GM19351 (cell line): ENCODE results near the gene SIRT3.
A peak's percentile ranks its signal among the peaks of the same experiment; 100 is the strongest.
"Not testable (repeated sequence)": the region's sequence is repeated elsewhere in the genome, so short reads cannot be mapped to it uniquely, and the experiment has no call there.

ENCODE experiments used
- ATAC-seq: cut with Tn5 transposase; IDR thresholded peaks from one replicate; pipeline ENCODE4 v1.9.1; 2021; ENCODE audit warnings: mild to moderate bottlenecking, moderate library complexity; ENCODE audit not compliant: unreplicated experiment

Gene SIRT3

DNA sequence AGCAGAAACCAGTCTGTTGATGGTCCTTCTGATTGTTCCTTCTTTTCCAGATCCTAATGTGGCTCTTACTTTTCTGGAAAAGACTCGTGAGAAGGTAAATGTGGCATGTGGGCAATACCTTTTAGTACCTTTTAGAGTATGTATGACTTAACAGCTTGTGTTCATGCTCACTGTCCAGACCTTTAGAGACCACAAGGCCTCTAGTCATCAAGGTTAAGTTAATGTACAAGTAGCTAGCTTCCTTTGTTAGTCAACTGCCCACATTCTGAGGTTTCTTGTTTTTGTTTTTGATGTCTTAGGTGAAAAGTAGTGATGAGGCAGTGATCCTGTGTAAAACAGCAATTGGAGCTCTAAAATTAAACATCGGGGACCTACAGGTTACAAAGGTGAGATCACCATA is 8.2 kb upstream of the SIRT3 start:
- ATAC-seq: no peak

- no peak for ATAC-seq
Observed at GRCh38 chr11:241634-242033, 5.5 kb upstream of the SIRT3 start.

- ATAC-seq: no peak
Observed at GRCh38 chr11:240315-240714, 4.2 kb upstream of the SIRT3 start.

DNA sequence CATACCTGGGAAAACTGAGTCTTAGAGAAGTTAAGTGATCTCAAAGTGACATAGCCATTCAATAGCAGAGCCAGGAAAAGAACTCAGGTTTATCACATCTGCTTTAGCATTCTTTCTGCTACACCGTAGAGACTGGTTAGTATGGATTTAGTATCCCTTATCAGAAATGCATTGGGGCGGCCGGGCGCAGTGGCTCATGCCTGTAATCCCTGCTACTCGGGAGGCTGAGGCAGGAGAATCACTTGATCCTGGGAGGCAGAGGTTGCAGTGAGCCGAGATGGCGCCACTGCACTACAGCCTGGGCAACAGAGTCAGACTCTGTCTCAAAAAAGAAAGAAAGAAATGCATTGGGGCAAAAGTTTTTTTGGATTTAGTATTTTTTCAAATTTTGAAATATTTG is 2.2 kb upstream of the SIRT3 start:
- not testable (repeated sequence) for ATAC-seq

DNA sequence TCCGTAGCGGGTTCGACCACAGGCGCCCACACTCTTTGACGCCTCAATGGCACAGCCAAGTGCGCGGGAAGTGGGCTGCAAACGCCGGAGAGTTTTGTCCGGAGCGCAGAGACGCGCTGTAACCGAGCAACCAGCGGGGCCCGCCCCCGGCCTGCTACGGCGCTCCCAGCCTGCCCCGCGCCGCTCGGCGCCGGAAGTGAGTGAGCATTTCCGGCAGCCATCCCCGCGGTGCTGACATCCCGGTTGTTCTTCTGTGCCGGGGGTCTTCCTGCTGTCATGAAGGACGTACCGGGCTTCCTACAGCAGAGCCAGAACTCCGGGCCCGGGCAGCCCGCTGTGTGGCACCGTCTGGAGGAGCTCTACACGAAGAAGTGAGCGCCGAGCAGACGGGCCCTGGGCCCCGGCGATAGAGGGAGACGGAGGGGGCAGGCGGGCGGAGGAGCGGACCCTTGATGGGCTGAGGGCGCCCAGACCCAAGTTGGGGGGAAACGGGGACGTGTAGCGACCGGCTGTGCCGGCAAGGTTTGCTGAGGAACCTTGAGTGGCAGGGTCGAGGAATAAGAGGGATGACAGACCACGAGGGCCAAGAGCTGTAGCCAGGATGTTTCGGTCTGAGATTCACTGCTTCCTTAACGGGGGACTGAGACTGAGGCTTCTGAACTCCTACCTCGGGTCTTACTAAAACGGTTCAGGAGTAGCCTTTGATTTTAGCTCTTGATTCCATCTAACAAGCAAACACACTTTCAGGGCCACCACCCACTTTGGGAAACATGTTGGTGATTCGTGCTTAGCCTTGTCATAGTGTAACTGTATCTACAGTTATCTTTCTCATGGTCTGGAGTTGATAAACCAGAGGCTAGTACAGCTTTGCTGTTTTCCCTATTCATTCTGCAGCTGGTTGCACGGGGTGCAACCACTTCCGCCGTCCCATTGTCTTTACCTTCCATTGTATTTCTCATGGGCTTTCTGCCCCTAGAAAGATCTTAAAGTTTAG is 929 bp upstream of the SIRT3 start, which contains the start of gene PSMD13:
PSMD13 (plus strand) TSS at position 203 of the 994 bp plus-strand sequence; CDS start at position 277, 74 bp downstream.
- peak; percentile 85 for ATAC-seq

DNA sequence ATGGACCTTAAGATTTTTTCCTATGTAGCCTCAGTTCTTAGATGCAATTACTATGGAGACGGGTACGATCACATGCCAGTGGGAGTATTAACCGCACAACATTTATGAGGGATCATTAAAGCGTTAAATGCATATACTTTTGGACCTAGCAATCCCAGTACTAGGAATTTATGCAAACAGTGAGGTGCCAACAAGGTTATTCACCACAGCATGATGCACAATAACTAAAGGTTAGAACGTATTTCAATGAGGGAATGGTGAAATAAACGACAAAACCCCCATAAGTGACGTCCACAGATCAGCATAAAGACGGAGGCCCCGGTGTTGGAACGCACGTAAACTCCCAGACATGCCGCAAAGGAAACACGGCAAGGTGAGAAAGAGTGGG is 539 bp downstream of the SIRT3 start:
- ATAC-seq: peak; percentile 17

GRCh38 chr11:235180-235579 is 962 bp downstream of the SIRT3 start:
- ATAC-seq: no peak

GRCh38 chr11:232783-233565 is 3.2 kb downstream of the SIRT3 start:
- no peak for ATAC-seq

DNA sequence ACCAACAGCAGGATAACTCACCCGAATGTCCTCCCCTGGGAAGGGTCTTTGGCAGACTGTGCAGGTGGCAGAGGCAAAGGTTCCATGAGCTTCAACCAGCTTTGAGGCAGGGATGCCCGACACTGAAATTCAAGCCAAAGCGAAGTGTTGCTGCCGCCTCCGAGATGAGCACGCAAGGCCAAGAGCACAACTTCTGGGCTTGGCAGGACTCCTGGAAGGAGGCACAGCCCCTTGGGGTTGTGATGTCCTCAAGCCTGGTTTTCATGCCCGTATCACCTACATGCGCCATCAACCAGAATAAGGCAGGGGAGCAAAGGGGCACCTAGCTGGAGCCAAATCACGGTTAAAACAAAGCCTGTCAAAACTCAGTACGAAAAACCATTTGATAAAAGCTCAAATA is 5.7 kb downstream of the SIRT3 start:
- ATAC-seq: no peak

- no peak for ATAC-seq
Observed at GRCh38 chr11:227824-228379, 8.2 kb downstream of the SIRT3 start.

GRCh38 chr11:225734-226453 is 10.2 kb downstream of the SIRT3 start:
- ATAC-seq: no peak

DNA sequence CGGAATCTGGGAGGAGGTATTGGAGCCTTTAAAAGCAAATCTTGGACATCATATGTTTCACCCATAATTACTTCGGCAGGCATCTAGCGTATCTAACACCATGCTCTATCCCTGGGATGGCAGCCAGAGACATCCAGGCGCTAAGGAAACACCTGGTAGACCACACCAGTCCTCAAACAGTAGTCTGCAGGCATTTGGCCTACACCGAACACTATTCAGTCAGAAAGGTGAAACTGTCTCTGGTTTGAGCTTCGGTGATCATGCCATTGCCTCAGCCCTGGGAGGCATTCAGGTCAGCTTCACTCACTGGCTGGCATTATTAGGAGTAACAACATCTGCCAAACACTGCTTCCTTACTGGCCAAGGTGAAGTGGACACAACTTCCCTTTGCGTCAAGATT is 11.7 kb downstream of the SIRT3 start:
- ATAC-seq: no peak

DNA sequence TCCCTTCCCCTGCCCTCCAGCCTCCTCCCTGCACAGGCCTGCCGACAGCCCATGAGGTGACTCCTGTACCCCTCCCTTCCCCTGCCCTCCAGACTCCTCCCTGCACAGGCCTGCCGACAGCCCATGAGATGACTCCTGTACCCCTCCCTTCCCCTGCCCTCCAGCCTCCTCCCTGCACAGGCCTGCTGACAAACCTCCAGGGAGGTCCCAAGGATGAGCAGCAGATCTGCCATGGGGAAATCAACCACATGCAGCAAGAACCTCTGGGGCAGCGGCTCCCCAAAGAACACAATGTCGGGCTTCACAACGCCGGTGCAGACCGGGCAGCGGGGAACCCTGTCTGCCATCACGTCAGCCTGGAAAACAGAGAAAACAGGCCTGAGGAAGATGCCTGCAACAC is 12.3 kb downstream of the SIRT3 start:
- no peak for ATAC-seq

DNA sequence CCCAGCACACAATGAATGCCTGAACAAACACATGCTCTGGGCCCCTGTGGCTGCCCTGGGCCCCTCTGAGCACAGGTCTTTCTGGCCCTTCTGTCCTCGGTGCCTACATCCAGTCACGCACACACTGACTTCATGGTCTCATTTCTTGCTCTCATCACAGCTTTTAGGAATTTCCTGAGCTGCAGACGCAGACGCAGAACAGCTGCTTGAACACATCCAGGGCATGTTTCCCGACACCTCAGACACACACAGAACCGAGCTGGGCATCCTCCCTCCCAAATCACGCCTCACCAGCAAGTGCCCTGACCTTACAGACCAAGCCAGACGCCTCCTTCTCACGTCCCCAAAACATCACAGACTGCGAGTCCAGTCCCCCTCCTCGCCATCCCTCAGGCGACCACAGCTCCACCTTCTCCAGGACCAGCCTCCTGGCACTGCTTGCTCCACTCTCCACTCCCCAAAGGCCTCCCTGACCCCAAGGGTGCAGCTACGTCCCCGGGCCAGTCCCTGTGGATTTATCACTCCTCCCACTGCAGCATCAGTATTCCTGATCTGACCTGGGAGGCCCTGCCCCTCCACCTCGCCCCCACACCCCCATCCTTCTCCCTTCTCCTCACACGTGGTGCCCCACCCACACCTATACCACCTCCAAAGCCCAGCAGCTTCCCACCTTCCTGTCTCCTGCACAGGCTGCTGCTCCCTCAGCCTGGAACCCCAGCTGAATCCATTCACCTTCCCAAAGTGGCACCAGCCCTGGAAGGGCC is 12.9 kb downstream of the SIRT3 start:
- no peak for ATAC-seq

DNA sequence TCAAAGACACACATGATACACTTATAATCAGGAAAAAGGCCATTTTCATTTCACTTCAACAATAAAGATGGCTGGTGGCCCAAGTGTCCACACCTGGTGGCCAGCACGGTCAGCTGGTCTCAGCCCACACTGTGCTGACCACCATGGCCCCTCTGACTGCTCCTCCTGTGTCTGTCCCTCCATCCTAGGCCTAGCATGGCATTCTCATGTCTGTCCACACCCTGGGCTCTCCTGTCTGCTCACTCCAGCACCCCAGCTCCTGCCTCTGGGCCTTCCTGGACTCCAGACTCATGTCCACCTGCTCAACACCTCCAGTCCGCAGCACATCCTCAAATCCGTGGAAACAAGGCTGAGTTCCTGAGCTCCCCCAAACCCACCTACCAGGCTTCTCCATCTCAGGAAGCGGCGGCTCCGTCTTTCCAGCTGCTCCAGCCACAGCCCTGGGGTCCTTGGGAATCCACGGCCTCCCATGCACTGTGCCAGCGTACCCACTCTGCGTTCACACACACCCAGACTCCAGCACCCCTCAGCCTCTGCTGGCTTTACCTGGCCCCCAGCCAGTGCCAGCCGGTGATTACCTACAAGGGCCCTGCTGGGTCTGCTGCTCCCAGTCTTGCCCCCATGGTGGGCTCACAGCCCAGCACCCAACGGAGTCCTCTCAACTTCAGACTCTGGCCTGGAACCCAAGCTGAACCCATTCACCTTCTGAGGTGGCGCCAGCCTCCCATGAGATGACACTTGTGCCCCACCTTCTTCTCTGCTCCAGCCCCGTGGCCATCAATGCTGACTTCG is 13.9 kb downstream of the SIRT3 start:
- ATAC-seq: no peak

DNA sequence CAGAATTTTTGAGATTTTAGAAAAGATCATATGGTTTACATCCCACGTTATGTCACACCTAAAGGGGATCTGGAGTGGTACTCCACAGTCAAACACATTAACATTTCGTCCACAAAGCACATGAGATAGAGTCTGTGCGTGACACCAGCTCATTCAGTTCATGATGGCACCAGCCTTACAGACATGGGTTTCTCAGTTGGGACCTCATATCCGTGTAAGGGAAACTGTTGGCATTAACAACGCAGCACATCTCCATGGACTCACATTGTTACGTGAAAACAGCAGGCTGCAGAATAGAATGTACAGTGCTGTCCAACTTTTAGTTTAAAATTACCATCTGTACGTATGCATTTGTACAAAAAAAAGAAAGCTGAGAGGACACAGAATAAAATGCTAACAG is 14.6 kb downstream of the SIRT3 start:
- no peak for ATAC-seq

DNA sequence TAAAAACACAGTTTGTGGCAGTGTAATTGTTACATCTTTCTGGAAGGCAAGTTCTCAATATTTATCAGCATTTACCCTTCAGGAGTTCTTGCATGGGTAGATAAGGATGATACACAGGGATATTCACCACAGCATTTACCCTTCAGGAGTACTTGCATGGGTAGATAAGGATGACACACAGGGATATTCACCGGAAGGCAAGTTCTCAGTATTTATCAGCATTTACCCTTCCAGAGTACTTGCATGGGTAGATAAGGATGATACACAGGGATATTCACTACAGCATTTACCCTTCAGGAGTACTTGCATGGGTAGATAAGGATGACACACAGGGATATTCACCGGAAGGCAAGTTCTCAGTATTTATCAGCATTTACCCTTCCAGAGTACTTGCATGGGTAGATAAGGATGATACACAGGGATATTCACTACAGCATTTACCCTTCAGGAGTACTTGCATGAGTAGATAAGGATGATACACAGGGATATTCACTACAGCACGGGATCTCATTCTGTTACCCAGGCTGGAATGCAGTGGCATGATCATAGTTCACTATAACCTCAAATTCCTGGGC is 15.4 kb downstream of the SIRT3 start:
- not testable (repeated sequence) for ATAC-seq

DNA sequence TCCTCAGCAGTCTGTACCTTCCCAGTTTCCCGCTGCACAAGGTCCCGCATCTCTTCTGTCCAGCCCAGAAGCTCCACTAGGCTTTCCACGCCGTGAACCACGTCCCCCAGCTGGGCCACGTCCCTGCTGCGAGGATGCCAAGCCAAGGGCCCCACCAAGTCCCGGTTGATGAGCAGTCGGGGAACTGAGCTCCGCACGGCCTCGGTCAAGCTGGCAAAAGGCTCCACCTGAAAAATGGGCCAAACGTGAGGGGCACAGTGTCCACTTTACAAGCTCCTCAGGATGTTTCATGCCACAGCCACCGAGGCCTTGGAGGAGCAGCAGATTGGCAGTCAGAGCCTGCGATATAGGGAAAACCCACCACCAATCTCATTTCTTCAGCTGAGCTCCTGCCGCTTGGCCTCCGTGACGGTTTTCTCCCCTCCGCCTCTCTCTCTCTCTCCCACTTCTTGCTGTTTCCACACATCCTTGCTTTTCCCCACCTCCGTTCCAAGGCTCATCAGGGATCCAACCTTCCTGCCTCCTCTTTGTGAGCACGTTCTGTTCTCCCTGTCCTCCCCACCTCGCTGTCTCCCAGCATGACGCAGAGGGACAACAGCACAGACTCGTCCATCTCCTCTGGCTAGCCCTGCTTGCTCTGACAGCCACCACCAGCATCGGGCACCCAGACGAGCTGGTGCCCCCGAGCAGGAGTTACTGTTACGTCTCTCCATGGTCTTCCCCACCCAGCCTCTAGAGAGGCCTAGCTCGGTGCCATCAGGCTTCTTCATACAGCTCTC is 17.1 kb downstream of the SIRT3 start:
- ATAC-seq: no peak
